ENCODE data around the gene ELP4.

- TF ChIP-seq CTCF (conservative IDR thresholded peaks at IDR 0.05; ENCODE audit: low read length) (no peak), EZH2phosphoT487 (IDR thresholded peaks at IDR 0.05; ENCODE audit: borderline replicate concordance) (no peak)
Measured at GRCh38 chr11:31767685-31768084, 258.1 kb downstream of the ELP4 start.
